K562 (cell line): ENCODE data around the gene SFXN5. TPM values are rescaled to one million over a fixed set of nuclear protein-coding genes. Genes with fewer than 3 reads are reported as not detected.
A peak's percentile ranks its signal among the peaks of the same experiment; 100 is the strongest.

ENCODE experiments used
- ATAC-seq: fragments of 200-7000 bp; cut with Tn5 transposase; 3 replicates; pipeline ENCODE4 v1.9.1; 2020; ENCODE audit warnings: moderate library complexity
- BruUV-seq: library from RNA; stranded (reverse); fragments of 400-500 nt; replicated peaks from 2 replicates; lab custom pipeline; 2021; lab: Mats Ljungman, UMichigan
- CTCF ChIA-PET: fragments of 300-600 bp; formaldehyde crosslinking; extraction: SDS; loops from one replicate; lab custom pipeline; 2021; ENCODE audit warnings: low intra/inter-chr PET ratio; lab: Yijun Ruan, JAX
- POLR2A ChIA-PET: fragments of 300-600, 350-650 bp; sonication (Branson Sonifier 250); formaldehyde crosslinking; extraction: SDS; loops from one replicate; lab custom pipeline; 2021; ENCODE audit warnings: antibody characterized with exemption, inconsistent platforms; lab: Yijun Ruan, JAX
- DNase-seq, 4 experiments: peaks; one replicate each; pipeline versions ENCODE4 v3.0.0 to v3.0.0-alpha.2; 2011 to 2018; ENCODE audit warnings: low spot score in 3 of 4, mixed read lengths in 3 of 4; ENCODE audit errors: extremely low read depth in 1 of 4
- FAIRE-seq: peaks from 2 replicates; lab custom pipeline; 2011; peaks lifted over from hg19 to GRCh38; lab: Jason Lieb, UNC
- H2AFZ ChIP-seq: 2 replicates; pipeline ENCODE4 v1.6.0; 2011; ENCODE audit warnings: low read depth, low read length, control low read depth, inconsistent platforms
- H3K27ac ChIP-seq: fragments of 200-600 bp; 3 replicates; pipeline ENCODE4 v1.8.0; 2011; ENCODE audit warnings: low read depth, mild to moderate bottlenecking, control low read depth, inconsistent platforms, low read length, moderate library complexity, mixed read lengths; ENCODE audit errors: extremely low read depth
- H3K27me3 ChIP-seq, 2 experiments: fragments of 300-600 bp in 1 of 2; 2 replicates in 1 of 2; 3 replicates in 1 of 2; pipeline versions ENCODE4 v1.6.0 to v1.8.0; 2011; ENCODE audit warnings: inconsistent platforms in 2 of 2, low read length in 2 of 2, mild to moderate bottlenecking in 1 of 2, mixed read lengths in 1 of 2, moderate library complexity in 1 of 2; ENCODE audit not compliant: control insufficient read depth in 2 of 2, insufficient read depth in 2 of 2
- H3K36me3 ChIP-seq: fragments of 300-600 bp; 3 replicates; pipeline ENCODE4 v1.8.0; 2011; ENCODE audit warnings: mild to moderate bottlenecking, low read length, inconsistent platforms; ENCODE audit not compliant: control insufficient read depth, insufficient read depth
- H3K4me1 ChIP-seq, 2 experiments: fragments of 200-600 bp in 1 of 2; replicated peaks in 1 of 2; 2 replicates in 1 of 2; 3 replicates in 1 of 2; pipeline versions ENCODE4 v1.5.1 to v1.8.0; 2011; ENCODE audit warnings: inconsistent platforms in 2 of 2, low read length in 2 of 2, mild to moderate bottlenecking in 1 of 2, mixed read lengths in 1 of 2, moderate library complexity in 1 of 2; ENCODE audit not compliant: control insufficient read depth in 2 of 2, insufficient read depth in 2 of 2
- H3K4me2 ChIP-seq: 2 replicates; pipeline ENCODE4 v1.6.1; 2011; ENCODE audit warnings: low read length, control low read depth, inconsistent platforms, mixed read lengths; ENCODE audit not compliant: insufficient read depth
- H3K4me3 ChIP-seq: fragments of 200-600 bp; sonication (generic), shearing (Covaris generic); 2 replicates; pipeline ENCODE4 v1.5.1; 2016; ENCODE audit warnings: control low read depth, inconsistent platforms
- H3K79me2 ChIP-seq: fragments of 200-600 bp; 3 replicates; pipeline ENCODE4 v1.8.0; 2011; ENCODE audit warnings: low read length, inconsistent platforms; ENCODE audit not compliant: control insufficient read depth, insufficient read depth
- H3K9ac ChIP-seq, 2 experiments: 2 replicates each; pipeline versions ENCODE4 v1.6.0 to v1.6.1; 2011; ENCODE audit warnings: low read depth in 2 of 2, low read length in 2 of 2, control low read depth in 1 of 2, inconsistent platforms in 1 of 2, mild to moderate bottlenecking in 1 of 2, mixed read lengths in 1 of 2; ENCODE audit not compliant: insufficient read depth in 1 of 2
- H3K9me1 ChIP-seq: one replicate; pipeline ENCODE4 v1.6.0; 2011; ENCODE audit warnings: inconsistent platforms, mild to moderate bottlenecking, low read length, moderate library complexity; ENCODE audit not compliant: control insufficient read depth, insufficient read depth
- H3K9me3 ChIP-seq: replicated peaks from 2 replicates; pipeline ENCODE4 v1.5.1; 2011; ENCODE audit warnings: low read depth, low read length, inconsistent platforms; ENCODE audit not compliant: control insufficient read depth, insufficient read depth
- H4K20me1 ChIP-seq: replicated peaks from 2 replicates; pipeline ENCODE4 v1.6.1; 2011; ENCODE audit warnings: low read length, inconsistent platforms, mixed read lengths; ENCODE audit not compliant: control insufficient read depth, insufficient read depth
- BCOR ChIP-seq: fragments of 450-650 bp; IDR thresholded peaks from 2 replicates; pipeline ENCODE4 v1.6.1; 2016
- CHD2 ChIP-seq: IDR thresholded peaks from 2 replicates; pipeline ENCODE4 v1.6.1; 2011; ENCODE audit warnings: low read depth, low read length
- GTF2F1 ChIP-seq: IDR thresholded peaks from 2 replicates; pipeline ENCODE4 v1.6.1; 2011; ENCODE audit warnings: low read depth, low read length, improper control_type of control experiment
- GTF3C2 ChIP-seq: IDR thresholded peaks from 3 replicates; pipeline ENCODE4 v1.6.1; 2011; ENCODE audit warnings: borderline replicate concordance, mild to moderate bottlenecking, moderate library complexity; ENCODE audit not compliant: insufficient read length; ENCODE audit errors: extremely low read depth
- HSF4 ChIP-seq: fragments of 250-450 bp; sonication (Bioruptor Pico); IDR thresholded peaks from 2 replicates; pipeline ENCODE4 v2.1.2; 2022; ENCODE audit warnings: mild to moderate bottlenecking, moderate library complexity, borderline replicate concordance
- RBM25 ChIP-seq: fragments of 200-400 bp; formaldehyde crosslinking; IDR thresholded peaks from 2 replicates; pipeline ENCODE4 v1.6.1; 2018; ENCODE audit warnings: low read length, low read depth, moderate library complexity; ENCODE audit not compliant: severe bottlenecking
- TEAD2 ChIP-seq: fragments of 450-650 bp; IDR thresholded peaks from 2 replicates; pipeline ENCODE4 v1.6.1; 2016; ENCODE audit warnings: missing genetic modification characterization, control low read depth, missing compliant biosample characterization
- ZFP36 ChIP-seq: fragments of 150-350 bp; IDR thresholded peaks from 2 replicates; pipeline ENCODE4 v1.6.1; 2018; ENCODE audit warnings: low read length, low read depth; ENCODE audit not compliant: partially characterized antibody
- ZNF436 ChIP-seq: fragments of 250-450, 450-650 bp; sonication (Bioruptor Pico); formaldehyde crosslinking; IDR thresholded peaks from 2 replicates; pipeline ENCODE4 v1.7.0; 2020; ENCODE audit warnings: mild to moderate bottlenecking
- WGBS: fragments of 100-300 bp; shearing (Covaris generic); methylation state at CpG from one replicate; pipeline ENCODE4 v1.1.6; 2016; ENCODE audit warnings: low coverage, mixed read lengths; ENCODE audit not compliant: insufficient coverage; ENCODE audit errors: missing lambda C conversion rate; 5-methylcytosine and 5-hydroxymethylcytosine counted together
- in situ Hi-C: fragments of 300-500 bp; cut with MboI; formaldehyde crosslinking; loops from 4 replicates; pipeline ENCODE4 v1.15.0; 2018; ENCODE audit warnings: inconsistent platforms, mixed read lengths
- intact Hi-C: fragments of 100-400 bp; cut with micrococcal nuclease; formaldehyde crosslinking; loops from 2 replicates; pipeline ENCODE4 v1.14.2; 2022
- polyA plus RNA-seq, 8 experiments: library from polyadenylated mRNA; depleted of rRNA in 4 of 8; stranded (reverse) in 5 of 8; unstranded in 3 of 8; fragments of >200 nt; fragmentation: Nextera tagmentation in 2 of 8; fragmentation: Illumina TruSeq in 1 of 8; extraction: Ambion mirVana in 2 of 8; extraction: Trizol in 1 of 8; gene quantifications; 2 replicates each; pipeline versions ENCODE4 v1.2.1 to v1.2.3, GENCODE V29; 2011 to 2014; ENCODE audit warnings: inconsistent platforms in 1 of 8, missing spikeins in 1 of 8
- total RNA-seq, 7 experiments: library from RNA; depleted of rRNA in 6 of 7; stranded (reverse); fragments of >200 nt in 6 of 7; fragmentation: Illumina TruSeq in 2 of 7; extraction: Trizol in 2 of 7; gene quantifications; 2 replicates each; pipeline versions ENCODE4 v1.2.1 to v1.2.3, GENCODE V29; 2011 to 2021; ENCODE audit warnings: low replicate concordance in 1 of 7

SFXN5 gene
- total and polyA plus RNA-seq, 9 of the 15 experiments (the other 6 are each of a cell fraction or from before 2014, with no cell fraction given) = 8.3 to 22.6 (median 16.0) TPM

- FAIRE-seq = no peak
- in situ Hi-C loops (no loop called here), intact Hi-C loops (no loop called here)
- Histone ChIP-seq H3K9ac (no peak overlapping the region), H3K9me3 (no peaks in the 10 kb centered on the region), H3K27me3 (no peaks in the 10 kb centered on the region), H3K4me1 (peaks cover 0 to 8% of the 10 kb centered on the region in 2 experiments; a peak in 1 of 5 replicates), H3K27ac (no peak overlapping the region), H3K4me2 (no peak overlapping the region), H3K4me3 (no peak overlapping the region), H3K79me2 (no peaks in the 10 kb centered on the region), H3K36me3 (no peaks in the 10 kb centered on the region), H2AFZ (no peak overlapping the region), H3K9me1 (no peaks in the 10 kb centered on the region), H4K20me1 (peaks cover 3% of the 10 kb centered on the region; the same call in 1 of the 2 replicates)
- WGBS = 88% methylated on average over 1 of the region's 1 CpG
- CTCF ChIA-PET = no interaction called here
- TF ChIP-seq CHD2 = no peak
- no peak for TF ChIP-seq HSF4 (CRISPR knock-in tag)
- TF ChIP-seq ZFP36 = peak; percentile 98
- no peak for TF ChIP-seq GTF2F1
- TF ChIP-seq BCOR = 0 out of 2 replicates have a peak, but pooled peaks have one; percentile 19
- TF ChIP-seq RBM25 = peak; percentile 83
- TF ChIP-seq ZNF436 (CRISPR knock-in tag) = peak; percentile 79
- TF ChIP-seq TEAD2 (tag) = no peak
- peak; percentile 23 for TF ChIP-seq GTF3C2
- POLR2A ChIA-PET = no interaction called here
- no peak for DNase-seq
- ATAC-seq = no peak
- BruUV-seq = no TSS peak
These were observed 118.0 kb downstream of the SFXN5 start for GRCh38 chr2:72953528-72953927.
